GM10266 (cell line): ENCODE data around the gene CACNB2.

Experiments used
- DNase-seq: peaks from one replicate; pipeline ENCODE4 v3.0.0; 2012; ENCODE audit errors: extremely low spot score
- TF ChIP-seq, protein P1 (sequence below): IDR thresholded peaks from 2 replicates; pipeline ENCODE4 v1.5.1; 2012; ENCODE audit warnings: mild to moderate bottlenecking, low read depth; ENCODE audit not compliant: control insufficient read depth, insufficient read depth; ENCODE audit errors: missing control alignments

Gene CACNB2

GRCh38 chr10:18334116-18334867 lies 194.1 kb downstream of the CACNB2 start:
- no peak for DNase-seq
- TF ChIP-seq, protein P1, sequence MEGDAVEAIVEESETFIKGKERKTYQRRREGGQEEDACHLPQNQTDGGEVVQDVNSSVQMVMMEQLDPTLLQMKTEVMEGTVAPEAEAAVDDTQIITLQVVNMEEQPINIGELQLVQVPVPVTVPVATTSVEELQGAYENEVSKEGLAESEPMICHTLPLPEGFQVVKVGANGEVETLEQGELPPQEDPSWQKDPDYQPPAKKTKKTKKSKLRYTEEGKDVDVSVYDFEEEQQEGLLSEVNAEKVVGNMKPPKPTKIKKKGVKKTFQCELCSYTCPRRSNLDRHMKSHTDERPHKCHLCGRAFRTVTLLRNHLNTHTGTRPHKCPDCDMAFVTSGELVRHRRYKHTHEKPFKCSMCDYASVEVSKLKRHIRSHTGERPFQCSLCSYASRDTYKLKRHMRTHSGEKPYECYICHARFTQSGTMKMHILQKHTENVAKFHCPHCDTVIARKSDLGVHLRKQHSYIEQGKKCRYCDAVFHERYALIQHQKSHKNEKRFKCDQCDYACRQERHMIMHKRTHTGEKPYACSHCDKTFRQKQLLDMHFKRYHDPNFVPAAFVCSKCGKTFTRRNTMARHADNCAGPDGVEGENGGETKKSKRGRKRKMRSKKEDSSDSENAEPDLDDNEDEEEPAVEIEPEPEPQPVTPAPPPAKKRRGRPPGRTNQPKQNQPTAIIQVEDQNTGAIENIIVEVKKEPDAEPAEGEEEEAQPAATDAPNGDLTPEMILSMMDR: no peak

DNA sequence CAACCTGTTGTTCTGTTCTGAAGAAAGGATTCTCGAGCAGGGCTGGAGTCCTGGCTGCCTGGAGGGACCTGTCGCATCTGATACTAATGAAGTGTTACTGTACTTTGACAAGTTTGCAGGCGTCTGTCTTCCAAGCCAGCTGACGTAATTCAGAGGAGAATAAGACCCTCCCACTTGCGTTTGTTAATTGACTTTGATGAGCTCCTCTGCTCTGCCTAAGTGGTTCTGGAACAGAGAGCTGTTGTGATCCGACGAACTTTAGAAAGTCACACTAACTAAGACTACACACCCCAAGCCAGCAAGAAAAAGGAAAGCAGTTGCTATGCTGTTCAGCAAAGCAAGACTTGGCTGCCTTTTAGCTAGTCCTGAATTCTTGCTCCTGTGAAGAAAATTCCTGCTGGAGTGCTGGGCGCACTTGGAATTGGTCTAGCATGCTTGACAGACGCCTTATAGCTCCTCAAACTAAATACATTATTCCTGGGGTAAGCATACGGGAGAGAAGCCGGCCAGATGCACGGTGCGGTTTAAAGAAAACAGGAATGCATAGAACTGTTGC lies 200.3 kb downstream of the CACNB2 start:
- TF ChIP-seq, protein P1: no peak
- no peak for DNase-seq

- DNase-seq: no peak
- TF ChIP-seq, protein P1: no peak
Observed at GRCh38 chr10:18341055-18341454, 200.8 kb downstream of the CACNB2 start.

DNA sequence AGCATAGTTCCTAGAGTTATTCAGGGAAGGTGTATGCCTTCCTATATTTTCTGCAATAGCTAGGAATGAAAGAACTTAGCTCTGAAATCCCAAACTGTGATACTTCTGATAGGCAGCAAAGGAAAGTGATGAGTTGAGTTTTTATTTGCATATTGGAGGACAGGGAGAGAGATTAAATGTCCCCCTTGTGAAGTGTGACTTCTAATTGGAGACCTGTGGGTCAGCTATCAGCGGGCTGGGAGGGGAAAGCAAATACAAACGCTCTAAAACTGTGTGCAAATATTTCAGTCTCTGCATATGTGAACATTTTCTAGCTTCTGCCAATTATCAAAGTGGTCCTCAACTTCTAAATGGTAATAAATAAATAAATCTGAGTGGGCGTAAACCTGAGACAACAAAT lies 203.3 kb downstream of the CACNB2 start:
- DNase-seq: no peak
- TF ChIP-seq, protein P1: no peak

DNA sequence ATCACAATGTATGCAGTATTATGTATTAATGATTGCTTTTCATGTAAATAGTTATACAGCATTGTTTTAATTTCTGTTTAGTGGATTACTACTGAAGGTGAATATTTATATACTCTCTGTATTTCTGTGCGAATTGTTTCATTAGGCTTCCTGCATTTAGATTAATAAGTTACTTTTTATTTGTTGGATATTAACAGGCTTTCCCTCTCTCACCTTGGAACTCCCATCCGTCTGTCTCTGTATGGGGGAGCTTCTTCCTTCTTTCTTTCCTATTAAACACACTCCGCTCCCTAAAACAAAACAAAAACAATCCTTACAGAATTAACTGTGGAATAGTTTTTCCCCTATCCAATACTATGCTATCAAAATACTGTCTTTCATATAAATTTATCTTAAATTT lies 205.1 kb downstream of the CACNB2 start:
- TF ChIP-seq, protein P1: no peak
- no peak for DNase-seq

- DNase-seq: no peak
- TF ChIP-seq, protein P1: no peak
Observed at GRCh38 chr10:18350340-18350739, 210.1 kb downstream of the CACNB2 start.

- TF ChIP-seq, protein P1: no peak
- DNase-seq: no peak
Observed at GRCh38 chr10:18351421-18351820, 211.2 kb downstream of the CACNB2 start.
